Omental fat pad (tissue), 4 donors: Measurements from ENCODE around the gene CCL3. TPM values are rescaled to one million over a fixed set of nuclear protein-coding genes. Genes with fewer than 3 reads are reported as not detected.

Source experiments
- ATAC-seq: fragments of 150-250 bp; one replicate; pipeline ENCODE4 v1.9.1; 2016; ENCODE audit warnings: mild to moderate bottlenecking, moderate library complexity; ENCODE audit not compliant: low FRiP score
- DNase-seq: peaks from one replicate; pipeline ENCODE4 v3.0.0-alpha.2; 2019; ENCODE audit warnings: low spot score
- CTCF ChIP-seq, 3 donors: fragments of 450-650 bp; IDR thresholded peaks; one replicate each; pipeline ENCODE4 v1.5.1; 2016 to 2017; ENCODE audit warnings: antibody characterized with exemption in 3 of 3, mild to moderate bottlenecking in 3 of 3, moderate library complexity in 2 of 3
- small RNA-seq: library from RNA; depleted of rRNA; stranded (forward); fragments of <200 nt; gene quantifications from one replicate; pipeline ENCODE3, GENCODE V24; 2016
- total RNA-seq, 4 donors: library from RNA; depleted of rRNA; stranded (reverse); fragments of >200 nt; gene quantifications; one replicate each; pipeline ENCODE4 v1.1.0, GENCODE V29; 2016

The CCL3 gene
- total RNA-seq, 4 donors from 2014 or later: 4.1 to 12.1 (median 8.0) TPM

DNA sequence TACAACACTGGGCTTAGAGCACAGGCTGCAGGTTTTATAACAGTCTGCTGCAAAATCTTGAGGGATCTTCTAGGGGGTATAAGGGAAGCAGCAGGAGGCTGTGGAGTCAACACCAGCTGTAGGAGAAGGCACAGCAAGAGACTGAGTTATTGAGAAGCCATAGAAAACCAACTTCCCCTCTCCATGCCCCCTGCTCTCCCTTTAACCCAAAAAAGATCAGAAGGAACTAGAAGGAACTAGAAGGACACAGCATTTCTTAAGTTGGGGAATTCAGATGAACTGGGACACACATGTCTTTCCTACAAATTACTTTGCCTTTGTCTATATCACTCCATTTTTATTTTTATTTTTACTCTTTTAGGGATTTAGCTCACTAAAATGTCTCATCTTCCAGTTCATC lies 32.0 kb downstream of the CCL3 start:
- no peak for TF ChIP-seq CTCF (IDR thresholded peaks at IDR 0.05)

DNA sequence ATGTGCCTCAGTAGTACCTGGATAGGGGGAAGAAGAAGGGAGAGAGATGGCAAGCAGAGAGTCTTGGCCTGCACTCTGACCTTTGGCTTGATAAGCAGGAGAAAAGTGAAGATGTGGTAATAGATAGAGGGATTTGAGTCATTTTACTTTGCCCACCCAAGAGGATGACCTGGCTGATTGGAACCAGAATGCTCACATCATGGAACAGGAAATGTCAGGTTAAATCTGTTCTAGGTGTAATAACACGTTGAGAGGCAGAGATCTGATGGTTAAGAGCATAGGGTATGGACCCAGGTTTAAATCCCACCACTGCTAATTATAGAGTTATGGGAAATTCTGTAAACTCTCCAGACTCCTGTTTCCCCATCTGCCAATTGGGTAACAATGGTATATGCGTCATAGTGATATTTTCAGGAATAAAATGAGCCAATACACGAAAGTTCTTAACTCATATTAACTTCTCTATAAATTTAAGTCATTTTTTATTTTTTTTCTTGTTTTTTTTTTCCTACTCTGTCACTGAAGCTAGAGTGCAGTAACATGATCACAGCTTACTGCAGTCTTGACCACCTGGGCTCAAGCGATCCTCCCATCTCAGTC lies 33.9 kb downstream of the CCL3 start:
- ATAC-seq (no peak), DNase-seq (no peak)
- TF ChIP-seq CTCF (IDR thresholded peaks at IDR 0.05): no peak

More for the DNA sequence above, 32.0 kb downstream of the CCL3 start:
- no peak for DNase-seq
- ATAC-seq: no peak

GRCh38 chr17:36055171-36055570 lies 34.8 kb downstream of the CCL3 start:
- no peak for DNase-seq
- TF ChIP-seq CTCF (IDR thresholded peaks at IDR 0.05): no peak

DNA sequence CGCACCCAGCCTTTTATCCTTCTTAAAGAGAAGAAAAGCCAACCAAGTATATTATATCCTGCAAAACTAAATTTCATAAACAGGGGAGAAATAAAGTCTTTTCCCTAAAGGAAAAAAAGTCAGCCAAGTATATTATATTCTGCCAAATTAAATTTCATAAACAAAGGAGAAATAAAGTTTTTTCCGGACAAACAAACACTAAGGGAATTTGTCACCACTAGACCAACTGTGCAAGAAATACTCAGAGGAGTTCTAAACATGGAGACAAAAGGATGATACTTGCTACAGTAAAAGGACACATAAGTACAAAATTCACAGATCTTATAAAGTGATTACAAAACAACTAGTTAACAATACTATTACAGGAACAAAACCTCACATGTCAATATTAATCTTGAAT lies 40.3 kb downstream of the CCL3 start:
- no peak for TF ChIP-seq CTCF (IDR thresholded peaks at IDR 0.05)
- no peak for DNase-seq
- no peak for ATAC-seq

More at GRCh38 chr17:36055171-36055570, 34.8 kb downstream of the CCL3 start:
- no peak for ATAC-seq

- TF ChIP-seq CTCF (IDR thresholded peaks at IDR 0.05): no peak
- ATAC-seq (no peak), DNase-seq (no peak)
Measured at GRCh38 chr17:36048066-36048465, 41.9 kb downstream of the CCL3 start.

Small RNAs within 50 kb of the gene (small RNA-seq; reads per million reads assigned to genes)
- not detected for gene RN7SL301P

Other genes with a start within 250 kb of the CCL3 start
- not detected for gene HEATR9, start 221.3 kb downstream of the CCL3 start, total RNA-seq
- 10 to 100 TPM in 1 of 4 donors, 1 to 10 TPM in 3; 5.5 to 10.7 (median 6.0) TPM for gene CCL5, start 209.8 kb downstream of the CCL3 start, total RNA-seq
- gene RDM1, start 159.4 kb downstream of the CCL3 start, total RNA-seq: not detected
- gene LYZL6, start 146.4 kb downstream of the CCL3 start, total RNA-seq: not detected
- 1 to 10 TPM in 1 of 4 donors, under 1 TPM in 1, not detected in 2; 0.69 to 2.8 TPM for gene CCL16, start 108.6 kb downstream of the CCL3 start, total RNA-seq
- 10 to 100 TPM; 29.0 to 83.2 (median 68.7) TPM for gene CCL14, start 103.4 kb downstream of the CCL3 start, total RNA-seq
- 1 to 10 TPM in 1 of 4 donors, not detected in 3; 4.6 TPM for gene CCL15, start 88.6 kb downstream of the CCL3 start, total RNA-seq
- gene CCL23, start 72.2 kb downstream of the CCL3 start, total RNA-seq: 1 to 10 TPM; 1.5 to 6.6 (median 4.7) TPM
- 10 to 100 TPM in 2 of 4 donors, 1 to 10 TPM in 2; 1.7 to 21.5 (median 9.8) TPM for gene CCL18, start 25.9 kb downstream of the CCL3 start, total RNA-seq
- 10 to 100 TPM in 3 of 4 donors, 1 to 10 TPM in 1; 8.6 to 13.3 (median 11.3) TPM for gene CCL4, start 13.7 kb upstream of the CCL3 start, total RNA-seq
- 1 to 10 TPM; 1.5 to 6.9 (median 2.4) TPM for gene TBC1D3B, start 86.5 kb upstream of the CCL3 start, total RNA-seq
- under 1 TPM in 3 of 4 donors, not detected in 1; 0.48 to 0.93 (median 0.88) TPM for gene CCL3L1, start 106.6 kb upstream of the CCL3 start, total RNA-seq
- gene CCL4L2, start 120.9 kb upstream of the CCL3 start, total RNA-seq: 1 to 10 TPM in 3 of 4 donors, not detected in 1; 1.1 to 3.2 (median 3.1) TPM
- under 1 TPM in 1 of 4 donors, not detected in 3; 0.28 TPM for gene TBC1D3I, start 174.4 kb upstream of the CCL3 start, total RNA-seq
- 1 to 10 TPM in 1 of 4 donors, not detected in 3; 1.8 TPM for gene TBC1D3G, start 233.7 kb upstream of the CCL3 start, total RNA-seq